NB4 (cell line): ENCODE results near the gene SORT1.
A peak's percentile ranks its signal among the peaks of the same experiment; 100 is the strongest.

Experiments
- DNase-seq: peaks from one replicate; pipeline ENCODE4 v3.0.0; 2010; ENCODE audit warnings: low read depth
- H3K4me3 ChIP-seq: one replicate; pipeline ENCODE4 v1.5.1; 2011; ENCODE audit warnings: mild to moderate bottlenecking, low read depth, low read length, moderate library complexity
- CTCF ChIP-seq: IDR thresholded peaks from one replicate; pipeline ENCODE4 v1.5.1; 2012; ENCODE audit warnings: low read depth, low read length
- MAX ChIP-seq: IDR thresholded peaks from 2 replicates; pipeline ENCODE4 v1.6.1; 2011; ENCODE audit warnings: low read depth, low read length
- MYC ChIP-seq: IDR thresholded peaks from 2 replicates; pipeline ENCODE4 v1.6.1; 2011; ENCODE audit warnings: low read depth, low read length
- POLR2A ChIP-seq: IDR thresholded peaks from 2 replicates; pipeline ENCODE4 v1.6.1; 2011; ENCODE audit warnings: mild to moderate bottlenecking; ENCODE audit not compliant: insufficient read length; ENCODE audit errors: extremely low read depth

SORT1 gene

GRCh38 chr1:109434484-109434883, 36.8 kb upstream of the SORT1 start:
- H3K4me3 ChIP-seq = no peak overlapping the region
- TF ChIP-seq CTCF (no peak), POLR2A (no peak), MYC (no peak), MAX (no peak)
- DNase-seq = no peak

- no peak for DNase-seq
- TF ChIP-seq CTCF (no peak), MAX (no peak), POLR2A (no peak), MYC (no peak)
- no peak overlapping the region for H3K4me3 ChIP-seq
Measured at GRCh38 chr1:109433322-109433721, 35.6 kb upstream of the SORT1 start.

GRCh38 chr1:109432336-109432735, 34.6 kb upstream of the SORT1 start:
- no peak overlapping the region for H3K4me3 ChIP-seq
- no peak for DNase-seq
- no peak for TF ChIP-seq MAX
- TF ChIP-seq CTCF = no peak
- no peak for TF ChIP-seq MYC
- TF ChIP-seq POLR2A = no peak

GRCh38 chr1:109427171-109427467, 29.4 kb upstream of the SORT1 start:
- TF ChIP-seq MYC (no peak), CTCF (no peak), POLR2A (no peak), MAX (no peak)
- no peak for DNase-seq
- H3K4me3 ChIP-seq = peak overlapping the region; percentile 83

- TF ChIP-seq CTCF (no peak), POLR2A (peak; percentile 89), MAX (peak; percentile 71), MYC (no peak; the same call in none of the 2 replicates)
- peak within 1 kb of the TSS; percentile 83 for H3K4me3 ChIP-seq
- peak; percentile 100 for DNase-seq
Measured at GRCh38 chr1:109426281-109427170, 28.8 kb upstream of the SORT1 start, which contains the start of gene PSMA5. Gene PSMA5, minus strand, starts transcription at chr1:109426448. Its CDS starts 118 bp downstream, at chr1:109426330.
